Neural cell (in vitro differentiated cells): ENCODE data around the gene ZNF619. TPM values are rescaled to one million over a fixed set of nuclear protein-coding genes. Genes with fewer than 3 reads are reported as not detected.

ENCODE experiments used
- H2AFZ ChIP-seq: fragments of 200-600, 300-800 bp; sonication (generic), shearing (Covaris generic); 2 replicates; pipeline ENCODE4 v1.6.0; 2014; ENCODE audit warnings: low read depth, mild to moderate bottlenecking, antibody characterized with exemption, low read length, moderate library complexity
- H3F3A ChIP-seq: fragments of 200-600 bp; shearing (Covaris generic); 2 replicates; pipeline ENCODE4 v1.6.1; 2016; ENCODE audit warnings: mild to moderate bottlenecking, moderate library complexity, mixed read lengths, antibody characterized with exemption, low read length; ENCODE audit not compliant: insufficient read depth, poor library complexity, severe bottlenecking
- H3K27ac ChIP-seq: fragments of 200-600, 300-800 bp; sonication (generic), shearing (Covaris generic); 2 replicates; pipeline ENCODE4 v1.5.1; 2014; ENCODE audit warnings: mild to moderate bottlenecking, low read length, moderate library complexity
- H3K27me3 ChIP-seq: fragments of 300-800, 200-600 bp; sonication (generic), shearing (Covaris generic); 2 replicates; pipeline ENCODE4 v1.6.0; 2014; ENCODE audit warnings: mild to moderate bottlenecking, low read depth, low read length, moderate library complexity; ENCODE audit not compliant: insufficient read depth
- H3K36me3 ChIP-seq: fragments of 300-800, 200-600 bp; sonication (generic), shearing (Covaris generic); 2 replicates; pipeline ENCODE4 v1.5.1; 2014; ENCODE audit warnings: mild to moderate bottlenecking, antibody characterized with exemption, low read length, moderate library complexity; ENCODE audit not compliant: insufficient read depth
- H3K4me2 ChIP-seq: fragments of 300-800, 200-600 bp; sonication (generic), shearing (Covaris generic); 2 replicates; pipeline ENCODE4 v1.6.0; 2014; ENCODE audit warnings: mild to moderate bottlenecking, low read length
- H3K4me3 ChIP-seq: fragments of 300-800, 200-600 bp; sonication (generic), shearing (Covaris generic); 2 replicates; pipeline ENCODE4 v1.5.1; 2014; ENCODE audit warnings: mild to moderate bottlenecking, low read length, moderate library complexity
- H3K79me2 ChIP-seq: fragments of 200-600 bp; shearing (Covaris generic); replicated peaks from 2 replicates; pipeline ENCODE4 v1.6.0; 2014; ENCODE audit warnings: mild to moderate bottlenecking, low read length, moderate library complexity; ENCODE audit not compliant: insufficient read depth
- H3K9ac ChIP-seq: fragments of 300-800, 200-600 bp; sonication (generic), shearing (Covaris generic); 2 replicates; pipeline ENCODE4 v1.6.1; 2016; ENCODE audit warnings: mild to moderate bottlenecking, low read length, mixed read lengths
- H3K9me2 ChIP-seq: fragments of 200-600 bp; shearing (Covaris generic); 2 replicates; pipeline ENCODE4 v1.6.1; 2016; ENCODE audit warnings: mild to moderate bottlenecking, low read length, mixed read lengths; ENCODE audit not compliant: insufficient read depth
- H3K9me3 ChIP-seq: fragments of 200-600, 300-800 bp; sonication (generic), shearing (Covaris generic); 2 replicates; pipeline ENCODE4 v1.6.1; 2016; ENCODE audit warnings: mild to moderate bottlenecking, mixed run types, low read length, moderate library complexity, mixed read lengths
- H4K20me1 ChIP-seq: fragments of 200-600 bp; shearing (Covaris generic); 2 replicates; pipeline ENCODE4 v1.6.1; 2016; ENCODE audit warnings: mild to moderate bottlenecking, mixed run types; ENCODE audit not compliant: insufficient read depth
- CTCF ChIP-seq: fragments of 450-650 bp; IDR thresholded peaks from 2 replicates; pipeline ENCODE4 v1.5.1; 2014; ENCODE audit warnings: antibody characterized with exemption, mild to moderate bottlenecking, moderate library complexity; ENCODE audit not compliant: poor library complexity, severe bottlenecking
- EP300 ChIP-seq: fragments of 450-650 bp; conservative IDR thresholded peaks from 2 replicates; pipeline ENCODE4 v1.6.1; 2014; ENCODE audit warnings: antibody characterized with exemption, mild to moderate bottlenecking, moderate library complexity; ENCODE audit not compliant: poor library complexity, severe bottlenecking
- EZH2 ChIP-seq: fragments of 200-600, 300-800 bp; shearing (Covaris generic), sonication (generic); IDR thresholded peaks from 2 replicates; pipeline ENCODE4 v1.6.1; 2014; ENCODE audit warnings: antibody characterized with exemption, low read length, borderline replicate concordance, mild to moderate bottlenecking; ENCODE audit not compliant: insufficient read depth, poor library complexity, severe bottlenecking
- MXI1 ChIP-seq: fragments of 450-650 bp; conservative IDR thresholded peaks from 2 replicates; pipeline ENCODE4 v1.6.1; 2014; ENCODE audit warnings: antibody characterized with exemption, mild to moderate bottlenecking; ENCODE audit not compliant: poor library complexity, severe bottlenecking
- POLR2AphosphoS5 ChIP-seq: IDR thresholded peaks from 2 replicates; pipeline ENCODE4 v1.6.1; 2012
- RAD21 ChIP-seq: fragments of 450-650 bp; conservative IDR thresholded peaks from 2 replicates; pipeline ENCODE4 v1.6.1; 2014; ENCODE audit warnings: antibody characterized with exemption, mild to moderate bottlenecking, moderate library complexity
- REST ChIP-seq: IDR thresholded peaks from 2 replicates; pipeline ENCODE4 v1.6.1; 2012; ENCODE audit warnings: borderline replicate concordance
- SMC3 ChIP-seq: fragments of 450-650 bp; conservative IDR thresholded peaks from 2 replicates; pipeline ENCODE4 v1.6.1; 2014; ENCODE audit warnings: antibody characterized with exemption, mild to moderate bottlenecking, moderate library complexity; ENCODE audit not compliant: poor library complexity
- TAF1 ChIP-seq: IDR thresholded peaks from 2 replicates; pipeline ENCODE4 v1.6.1; 2012; ENCODE audit warnings: low read depth
- polyA plus RNA-seq: library from polyadenylated mRNA; depleted of rRNA; stranded (reverse); fragments of >200 nt; gene quantifications from 2 replicates; pipeline ENCODE4 v1.2.3, GENCODE V29; 2014

Gene ZNF619
- polyA plus RNA-seq, 1 donor from 2014 or later = 0.33 TPM

- no peak overlapping the region for H3K4me3 ChIP-seq
- TF ChIP-seq EZH2 (no peak), POLR2AphosphoS5 (no peak), CTCF (no peak), TAF1 (no peak), MXI1 (no peak), RAD21 (no peak), SMC3 (no peak), EP300 (no peak), REST (no peak)
- H4K20me1 ChIP-seq = no peaks in the 10 kb centered on the region
- H3K79me2 ChIP-seq = peaks cover 4% of the 10 kb centered on the region
- H3K27me3 ChIP-seq = no peaks in the 10 kb centered on the region
- H3F3A ChIP-seq = no peaks in the 10 kb centered on the region
- no peak overlapping the region for H2AFZ ChIP-seq
- H3K9me3 ChIP-seq = no peaks in the 10 kb centered on the region
- no peaks in the 10 kb centered on the region for H3K9me2 ChIP-seq
- H3K9ac ChIP-seq = no peak overlapping the region
- H3K27ac ChIP-seq = no peak overlapping the region
- H3K36me3 ChIP-seq = peaks cover 4% of the 10 kb centered on the region
- H3K4me2 ChIP-seq = no peak overlapping the region
These were observed 12.4 kb upstream of the ZNF619 start for GRCh38 chr3:40464339-40465110.

GRCh38 chr3:40465111-40465407, 11.9 kb upstream of the ZNF619 start:
- Histone ChIP-seq H3K79me2 (peaks cover under 1% of the 10 kb centered on the region), H3K36me3 (peaks cover 4% of the 10 kb centered on the region), H3K9ac (no peak overlapping the region), H3F3A (no peaks in the 10 kb centered on the region), H3K4me3 (no peak overlapping the region), H4K20me1 (no peaks in the 10 kb centered on the region), H3K27me3 (no peaks in the 10 kb centered on the region), H3K9me3 (no peaks in the 10 kb centered on the region), H3K4me2 (no peak overlapping the region), H3K9me2 (no peaks in the 10 kb centered on the region), H3K27ac (no peak overlapping the region), H2AFZ (no peak overlapping the region)
- TF ChIP-seq POLR2AphosphoS5 (no peak), RAD21 (no peak), SMC3 (no peak), TAF1 (no peak), EP300 (no peak), CTCF (no peak), MXI1 (no peak), REST (no peak), EZH2 (no peak)
